ENCODE data around the gene DLL3.

GRCh38 chr19:39515551-39516191 is 16.9 kb downstream of the DLL3 start:
- TF ChIP-seq EZH2 (IDR thresholded peaks at IDR 0.05), result no peak
- TF ChIP-seq SIN3A (IDR thresholded peaks at IDR 0.05; ENCODE audit: low read depth), result no peak
- no peak for TF ChIP-seq CTCF (IDR thresholded peaks at IDR 0.05 in 2 of 3, conservative IDR thresholded peaks at IDR 0.05 in 1 of 3; ENCODE audit: borderline replicate concordance in 1 of 3, insufficient read depth in 1 of 3, low read depth in 2 of 3, low read length in 2 of 3)
- no peak for TF ChIP-seq POLR2A (IDR thresholded peaks at IDR 0.05; ENCODE audit: borderline replicate concordance, extremely low read depth, insufficient read depth, insufficient read length)
- no peak for TF ChIP-seq REST (IDR thresholded peaks at IDR 0.05; ENCODE audit: low read depth)
- TF ChIP-seq SRF (IDR thresholded peaks at IDR 0.05; ENCODE audit: low read depth), result no peak
- no peak for TF ChIP-seq EGR1 (IDR thresholded peaks at IDR 0.05; ENCODE audit: low read depth)

Measured in HCT116 (cell line).